ENCODE measurements around the gene TEX10.

- TF ChIP-seq POLR2A (IDR thresholded peaks at IDR 0.05) (no peak), CTCF (IDR thresholded peaks at IDR 0.05 in 4 of 5, conservative IDR thresholded peaks at IDR 0.05 in 1 of 5) (no peak)
Observed at GRCh38 chr9:100295240-100295639, 57.5 kb downstream of the TEX10 start.

Measured in gastrocnemius medialis (tissue), 4 donors.